NK-92 treated with Interleukin-12 subunit alpha and Interleukin-12 subunit beta, amount 100 ng/mL, for 24 hours (cell line): Measurements from ENCODE around the gene SALL1.

Experiments
- DNase-seq: peaks from one replicate; lab custom pipeline; 2025; lab: John Stamatoyannopoulos, UW

SALL1 gene

GRCh38 chr16:51156807-51157200 is 5.7 kb upstream of the SALL1 start:
- no peak for DNase-seq

DNA sequence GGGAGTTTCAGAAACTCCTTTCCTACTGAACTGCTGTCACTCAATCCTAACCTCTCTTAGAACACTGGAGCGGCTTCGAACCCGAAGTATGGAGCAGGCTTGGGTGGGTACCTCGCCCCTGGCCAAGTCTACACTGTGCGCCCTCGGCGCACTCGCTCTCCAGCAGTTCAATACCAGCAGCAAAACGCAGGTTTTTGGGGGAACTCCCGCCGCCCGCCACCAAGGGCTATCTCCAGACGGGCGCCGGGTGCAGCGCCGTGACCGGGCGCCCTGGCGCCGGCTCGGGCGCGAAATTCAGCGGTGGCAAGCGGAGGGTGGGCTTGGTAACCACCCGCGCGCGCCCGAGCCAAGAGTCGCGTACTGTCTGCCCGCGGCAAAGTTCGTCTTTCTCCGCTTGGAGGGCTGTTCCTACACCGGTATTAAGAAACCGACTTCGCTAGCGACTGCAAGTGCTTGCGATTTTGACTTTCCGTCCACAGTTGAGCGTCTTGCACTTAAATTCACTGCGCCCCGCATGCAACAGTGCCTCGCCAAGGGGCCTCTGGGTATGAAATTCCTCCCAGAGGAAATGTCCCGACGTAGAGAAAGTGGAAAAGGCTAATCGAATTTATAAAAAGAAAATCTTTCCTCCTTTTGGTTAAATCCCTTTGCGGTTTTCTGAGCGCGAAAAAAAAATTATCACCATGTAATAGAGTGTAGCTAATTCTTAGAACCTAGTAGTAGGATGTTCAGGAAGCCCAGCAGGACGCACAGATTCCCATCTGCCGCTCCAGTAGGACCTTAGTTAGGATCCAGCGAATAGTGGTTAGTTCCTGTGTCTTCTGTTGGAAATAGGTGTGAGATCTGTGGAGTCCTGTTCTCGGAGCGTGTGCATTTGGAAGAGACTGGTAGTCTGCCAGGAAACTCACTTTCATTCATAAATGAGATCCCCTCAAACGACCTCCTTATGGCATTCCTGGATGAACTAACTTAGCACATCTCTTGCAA is 5.0 kb upstream of the SALL1 start:
- no peak for DNase-seq

GRCh38 chr16:51155199-51155607 is 4.1 kb upstream of the SALL1 start:
- DNase-seq, result no peak

DNA sequence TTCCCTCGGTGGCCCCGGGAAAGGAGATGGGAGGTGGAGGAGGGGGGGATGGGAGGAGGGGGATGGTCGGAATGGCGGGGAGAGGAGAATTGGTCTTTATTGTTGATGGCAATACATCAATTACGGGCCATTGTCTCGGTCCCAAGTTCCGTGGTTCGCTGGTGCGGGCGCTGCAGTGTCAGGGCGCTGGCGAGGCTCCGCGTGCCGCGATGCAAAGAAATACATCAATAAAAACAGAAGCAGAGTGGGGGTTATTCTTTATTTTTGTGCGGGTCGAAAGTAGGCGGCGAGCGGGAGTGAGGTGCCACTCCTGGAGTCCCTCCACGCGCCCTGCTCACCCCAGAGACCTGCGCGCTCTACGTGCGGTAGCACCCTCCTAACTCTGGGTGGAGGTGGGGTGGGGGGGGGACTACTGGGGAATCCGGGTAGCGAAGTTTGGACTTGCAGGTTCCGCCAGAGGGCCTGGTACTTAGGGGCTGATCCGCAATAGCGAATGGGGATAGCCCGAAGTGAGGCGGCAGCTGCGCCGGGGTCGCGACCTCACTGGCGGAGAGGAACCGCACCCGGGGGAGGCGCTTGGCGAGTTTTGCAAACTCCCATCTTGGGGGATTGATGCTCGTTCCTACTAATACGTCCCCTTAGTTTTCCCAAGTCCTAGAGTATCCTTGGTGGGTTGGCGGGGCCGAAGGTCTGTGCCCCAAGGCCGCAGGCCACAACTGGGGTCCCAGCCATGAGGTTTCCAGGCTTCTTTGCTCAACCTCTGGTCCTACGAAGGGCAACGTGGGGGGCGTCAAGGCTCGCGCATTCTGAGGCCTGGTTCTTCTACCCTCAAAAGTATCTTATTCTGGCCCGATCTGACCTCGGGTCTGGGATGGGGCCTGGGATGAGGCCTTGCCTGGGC is 3.5 kb upstream of the SALL1 start:
- DNase-seq, result no peak

DNA sequence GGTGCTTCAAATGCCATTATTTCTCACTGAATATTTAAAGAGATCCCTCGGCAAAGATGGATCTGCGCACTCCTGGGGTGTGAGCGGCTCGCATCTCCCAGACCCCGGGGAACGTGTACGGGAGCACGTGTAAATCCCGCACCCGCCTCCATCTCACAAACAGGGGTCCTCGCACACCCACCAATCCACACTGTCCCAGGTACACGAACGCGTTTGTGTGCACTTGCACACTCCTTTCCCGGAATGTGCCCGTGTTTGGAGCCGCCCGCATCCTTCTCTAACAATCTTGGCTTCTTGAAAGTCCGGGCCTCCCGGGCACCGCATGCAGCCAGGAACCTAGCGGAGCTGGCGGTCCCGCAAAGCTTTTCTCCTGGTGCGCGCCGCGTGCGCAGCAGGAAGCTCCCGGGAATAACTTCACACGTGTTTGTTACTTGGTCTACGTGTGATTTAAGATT is 2.5 kb upstream of the SALL1 start:
- DNase-seq, result no peak

DNA sequence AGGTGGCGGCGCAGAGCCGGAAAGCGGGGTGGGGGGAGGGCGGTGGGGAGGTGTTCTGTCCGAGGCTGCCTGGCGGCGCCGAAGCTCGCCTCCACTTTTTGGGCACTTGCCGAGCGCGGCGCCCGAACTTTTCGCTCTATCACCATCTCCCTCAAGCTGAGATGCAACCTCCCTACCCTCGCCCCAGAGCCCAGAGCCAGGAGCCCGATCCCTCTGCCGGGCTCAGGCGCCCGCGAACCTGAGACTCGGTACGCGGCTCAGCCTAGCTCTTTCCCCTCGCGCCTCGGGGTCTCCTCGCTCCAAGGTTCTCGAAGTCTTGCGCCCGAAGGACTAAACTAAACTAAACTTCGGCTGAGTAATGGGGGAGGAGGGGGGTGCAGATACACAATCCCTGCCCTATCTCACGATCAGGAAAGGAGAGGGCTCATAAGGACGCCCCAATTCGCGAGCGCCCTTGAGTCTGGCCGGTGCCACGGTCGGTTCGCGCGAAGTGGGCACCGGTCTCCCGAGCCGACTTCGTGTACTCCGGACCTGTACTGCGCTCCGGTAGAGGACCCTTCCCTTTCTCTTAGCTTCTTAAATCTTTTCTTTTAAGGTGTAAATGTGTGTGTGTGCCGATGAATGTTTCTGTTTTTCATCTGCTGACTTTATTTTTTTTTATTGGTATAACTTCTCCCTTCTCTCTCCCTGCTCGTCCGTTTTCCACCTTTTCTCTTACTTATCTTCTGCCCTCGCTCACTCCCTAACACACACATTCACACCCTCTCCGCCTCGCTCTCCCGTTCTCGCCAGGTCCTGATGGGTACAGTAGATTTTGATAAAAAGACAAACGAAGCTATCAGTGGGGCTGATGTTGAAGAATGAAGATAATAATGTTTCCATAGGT is 1.9 kb upstream of the SALL1 start:
- DNase-seq, result no peak

DNA sequence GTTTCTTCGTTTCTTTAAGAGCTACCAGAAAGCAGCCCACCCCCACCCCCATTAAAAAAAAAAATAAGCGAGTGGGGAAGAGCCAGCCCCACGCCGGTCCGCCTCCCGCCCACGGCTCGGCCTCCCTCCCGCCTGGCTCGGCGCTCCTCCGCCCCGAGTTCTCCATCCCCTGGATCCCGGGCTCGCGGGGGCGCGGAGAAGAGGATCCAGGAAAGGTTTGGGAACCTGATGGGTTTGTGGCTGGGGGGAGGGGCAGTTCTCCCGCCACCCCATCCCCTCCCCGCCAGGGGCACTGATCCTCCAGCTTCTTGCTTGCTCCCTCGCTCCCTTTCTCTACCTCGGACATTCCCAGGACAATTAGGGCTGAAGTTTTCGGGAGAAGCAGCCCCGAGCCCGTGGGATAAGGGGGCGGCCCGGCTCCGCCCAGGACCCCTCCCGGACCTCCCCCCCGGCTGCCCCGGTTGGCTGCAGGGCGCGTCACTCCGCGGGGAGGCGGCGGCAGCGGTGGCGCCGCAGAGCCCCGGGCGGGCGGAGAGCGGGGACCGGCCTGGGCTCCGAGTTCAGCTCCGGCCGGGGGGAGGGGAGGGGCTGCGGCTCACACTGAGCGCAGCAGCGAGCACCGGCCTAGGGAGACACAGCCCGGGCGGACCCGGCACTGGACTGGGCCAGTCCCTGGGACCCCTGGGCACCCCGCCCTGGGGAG is 1.0 kb upstream of the SALL1 start:
- DNase-seq, result no peak

DNA sequence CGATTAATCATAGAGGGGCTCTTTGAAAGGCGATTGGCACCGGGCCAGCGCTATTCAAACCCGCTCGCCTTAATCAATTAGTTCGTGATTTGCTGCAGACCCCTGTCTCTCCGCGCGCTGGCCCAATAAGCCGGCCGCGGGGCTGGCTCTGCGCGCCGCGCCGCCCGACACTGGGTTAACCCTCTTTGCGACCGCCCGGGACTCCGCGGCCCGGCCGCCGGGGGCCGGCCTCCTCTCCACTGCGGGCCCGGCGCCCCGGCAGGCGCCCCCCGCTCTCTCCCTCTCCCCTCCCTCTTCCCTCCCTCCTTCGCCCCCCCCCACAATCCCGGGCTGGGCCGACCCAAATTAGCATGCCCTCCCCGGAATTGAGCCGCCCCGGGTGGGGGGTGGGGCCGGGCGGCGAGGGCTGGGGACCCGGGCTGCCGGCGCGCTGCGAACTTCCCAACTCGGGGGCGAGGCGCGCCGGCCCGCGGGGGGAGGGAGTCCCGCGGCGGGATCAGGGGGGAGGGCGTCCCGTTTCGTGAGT is 428 bp upstream of the SALL1 start:
- no peak for DNase-seq

GRCh38 chr16:51150165-51150887 is 744 bp downstream of the SALL1 start:
- DNase-seq, result no peak

GRCh38 chr16:51149721-51150164 is 1.3 kb downstream of the SALL1 start:
- no peak for DNase-seq

- DNase-seq, result no peak
Observed at GRCh38 chr16:51149251-51149661, 1.8 kb downstream of the SALL1 start.

GRCh38 chr16:51148678-51149228 is 2.3 kb downstream of the SALL1 start:
- no peak for DNase-seq

- no peak for DNase-seq
Observed at GRCh38 chr16:51147776-51148677, 3.0 kb downstream of the SALL1 start.

DNA sequence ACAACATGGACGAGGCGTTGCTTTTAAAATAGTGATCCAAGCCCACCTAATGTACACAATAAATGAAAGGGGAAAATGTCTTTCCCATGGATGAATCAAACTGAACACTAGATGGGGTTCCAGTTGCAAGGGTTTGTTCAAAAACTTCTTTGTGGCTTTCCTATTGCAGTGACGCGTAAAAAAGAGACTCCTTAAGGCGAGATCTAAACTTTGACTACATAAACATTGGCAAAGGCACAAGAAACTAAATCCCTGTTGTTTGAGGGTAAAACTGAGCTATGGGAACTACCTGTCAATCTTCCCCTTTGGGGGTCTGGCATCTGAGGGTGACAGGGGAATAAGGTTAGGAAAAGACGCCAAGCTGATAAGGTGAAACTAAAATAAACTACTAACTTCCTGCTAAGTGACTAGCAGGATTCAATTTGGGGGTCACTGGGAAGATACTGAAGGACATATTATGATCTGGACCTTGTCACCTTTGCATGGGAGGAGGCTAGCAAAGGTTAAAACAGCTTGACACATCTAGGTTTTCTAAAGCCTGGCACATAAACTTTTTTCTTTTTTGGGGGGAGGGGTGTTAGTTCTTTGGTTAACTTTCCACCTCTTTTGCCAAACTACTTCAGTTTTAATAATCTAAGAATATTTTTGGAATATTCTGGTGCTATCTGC is 4.7 kb downstream of the SALL1 start:
- DNase-seq, result no peak

- no peak for DNase-seq
Observed at GRCh38 chr16:51144203-51144602, 6.9 kb downstream of the SALL1 start.

DNA sequence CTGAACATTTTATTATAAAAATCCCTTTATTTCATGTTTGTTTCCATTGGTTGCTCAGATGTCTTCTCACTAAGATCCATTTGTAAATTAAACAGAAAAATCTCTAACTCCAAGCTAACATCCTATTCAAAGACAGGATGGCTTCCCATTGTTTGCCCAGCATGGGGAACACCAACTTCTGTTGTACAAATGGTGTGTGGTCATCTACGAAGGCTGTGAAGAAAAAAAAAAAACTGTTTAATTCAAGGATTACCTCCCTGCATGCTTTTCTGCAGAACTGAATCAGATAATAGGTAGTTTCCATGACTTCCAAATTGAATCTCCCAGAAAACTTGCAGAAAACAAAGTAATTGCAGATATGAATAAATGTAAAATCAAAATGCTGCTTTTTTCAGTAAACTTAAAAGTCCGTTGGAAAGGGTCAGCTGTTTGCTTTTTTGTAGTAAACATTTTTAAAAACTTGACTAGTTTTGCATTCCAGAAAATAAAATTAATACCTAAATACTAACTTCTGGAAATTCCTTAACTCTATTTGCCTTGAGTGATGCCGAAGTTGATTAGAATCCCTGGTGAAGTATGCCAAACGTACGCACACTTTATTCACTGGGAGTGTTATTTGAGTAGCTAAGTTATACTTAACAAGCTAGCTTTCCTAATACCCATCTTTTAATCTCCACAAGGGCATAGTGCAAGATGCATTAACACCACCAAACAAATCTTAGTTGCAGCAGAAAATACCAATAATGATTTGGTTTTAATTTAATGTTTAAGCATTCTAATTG is 7.7 kb downstream of the SALL1 start:
- no peak for DNase-seq

- DNase-seq, result no peak
Observed at GRCh38 chr16:51141541-51141940, 9.5 kb downstream of the SALL1 start.
